Panc1 (cell line): Measurements from ENCODE around the gene SEPHS1. TPM values are rescaled to one million over a fixed set of nuclear protein-coding genes. Genes with fewer than 3 reads are reported as not detected.

ENCODE experiments used
- ATAC-seq: fragments of 200-7000 bp; cut with Tn5 transposase; 2 replicates; pipeline ENCODE4 v1.9.1; 2020; ENCODE audit warnings: mild to moderate bottlenecking, moderate library complexity
- BruUV-seq: library from RNA; stranded (reverse); fragments of 400-500 nt; replicated peaks from 2 replicates; lab custom pipeline; 2021; lab: Mats Ljungman, UMichigan
- CTCF ChIA-PET: fragments of 300-600 bp; sonication (Branson Sonifier 250); formaldehyde crosslinking; loops from one replicate; lab custom pipeline; 2022; ENCODE audit warnings: antibody characterized with exemption; lab: Charles Lee
- POLR2A ChIA-PET: fragments of 300-600 bp; sonication (Branson Sonifier 250); formaldehyde crosslinking; loops from one replicate; lab custom pipeline; 2022; ENCODE audit warnings: antibody characterized with exemption; lab: Charles Lee
- DNase-seq: peaks from one replicate; pipeline ENCODE4 v3.0.0-alpha.2; 2010; ENCODE audit warnings: low read depth, low spot score
- H3K27ac ChIP-seq: 2 replicates; pipeline ENCODE4 v1.5.1; 2011; ENCODE audit warnings: mild to moderate bottlenecking, low read length, inconsistent platforms
- H3K27me3 ChIP-seq: fragments of 200-500 bp; sonication (Bioruptor generic); 2 replicates; pipeline ENCODE4 v1.6.0; 2014; ENCODE audit warnings: low read length, inconsistent platforms; ENCODE audit not compliant: control insufficient read depth, insufficient read depth
- H3K36me3 ChIP-seq: fragments of 200-500 bp; sonication (Bioruptor generic); 2 replicates; pipeline ENCODE4 v1.5.1; 2014; ENCODE audit warnings: inconsistent platforms, mild to moderate bottlenecking, low read length, moderate library complexity; ENCODE audit not compliant: control insufficient read depth, insufficient read depth
- H3K4me1 ChIP-seq: 2 replicates; pipeline ENCODE4 v1.5.1; 2011; ENCODE audit warnings: inconsistent platforms, mild to moderate bottlenecking, low read length, moderate library complexity; ENCODE audit not compliant: control insufficient read depth, insufficient read depth
- H3K4me3 ChIP-seq, 2 experiments: 2 replicates each; pipeline ENCODE4 v1.5.1; 2011 to 2012; ENCODE audit warnings: low read depth in 2 of 2, low read length in 2 of 2, mild to moderate bottlenecking in 2 of 2, inconsistent platforms in 1 of 2, moderate library complexity in 1 of 2
- H3K9me3 ChIP-seq: fragments of 200-500 bp; sonication (Bioruptor generic); 2 replicates; pipeline ENCODE4 v1.5.1; 2014; ENCODE audit warnings: low read depth, mild to moderate bottlenecking, inconsistent platforms, low read length, moderate library complexity; ENCODE audit not compliant: control insufficient read depth, insufficient read depth
- POLR2AphosphoS5 ChIP-seq: IDR thresholded peaks from 2 replicates; pipeline ENCODE4 v1.6.1; 2012; ENCODE audit warnings: mild to moderate bottlenecking, low read depth, low read length, moderate library complexity
- REST ChIP-seq, 2 experiments: IDR thresholded peaks; 2 replicates each; pipeline ENCODE4 v1.6.1; 2011 to 2012; ENCODE audit warnings: low read depth in 2 of 2, control low read depth in 1 of 2, low read length in 1 of 2, mild to moderate bottlenecking in 1 of 2, moderate library complexity in 1 of 2; ENCODE audit not compliant: insufficient read depth in 1 of 2
- SIN3A ChIP-seq: IDR thresholded peaks from 2 replicates; pipeline ENCODE4 v1.6.1; 2012; ENCODE audit warnings: low read depth, mild to moderate bottlenecking, low read length, moderate library complexity, borderline replicate concordance; ENCODE audit not compliant: insufficient read depth
- TCF7L2 ChIP-seq: IDR thresholded peaks from 2 replicates; pipeline ENCODE4 v1.6.1; 2011; ENCODE audit warnings: mild to moderate bottlenecking, low read depth, low read length, inconsistent platforms
- in situ Hi-C: cut with HindIII; loops from 2 replicates; pipeline ENCODE4 v1.10.0; 2016; ENCODE audit warnings: low sequenced_read_pairs, low pct_unique_long_range_greater_than_20kb
- intact Hi-C: fragments of 100-400 bp; cut with micrococcal nuclease; formaldehyde crosslinking; loops from one replicate; pipeline ENCODE4 v1.10.0; 2022; ENCODE audit not compliant: unreplicated experiment
- total RNA-seq: library from RNA; stranded (reverse); gene quantifications from one replicate; pipeline ENCODE4 v1.2.1, GENCODE V29; 2021; ENCODE audit not compliant: unreplicated experiment
- TF ChIP-seq, protein P1 (sequence below): fragments of 450-650 bp; IDR thresholded peaks from 2 replicates; pipeline ENCODE4 v1.5.1; 2017; ENCODE audit warnings: mild to moderate bottlenecking

SEPHS1 gene
- total RNA-seq, 1 experiment from 2014 or later: 47.1 TPM

- no peak overlapping the region for H3K4me3 ChIP-seq
- ChIA-PET CTCF (no interaction called here), POLR2A (no interaction called here)
- ATAC-seq: no peak
- no TSS peak for BruUV-seq
- H3K9me3 ChIP-seq: no peaks in the 10 kb centered on the region
- in situ Hi-C loops (no loop called here), intact Hi-C loops (no loop called here)
- H3K36me3 ChIP-seq: no peaks in the 10 kb centered on the region; the same call in 1 of the 2 replicates
- no peak for TF ChIP-seq TCF7L2
- TF ChIP-seq REST (IDR thresholded peaks at IDR 0.05; ENCODE audit: insufficient read depth in 1 of 2, low read depth in 2 of 2, low read length in 1 of 2): no peak
- TF ChIP-seq, protein P1, sequence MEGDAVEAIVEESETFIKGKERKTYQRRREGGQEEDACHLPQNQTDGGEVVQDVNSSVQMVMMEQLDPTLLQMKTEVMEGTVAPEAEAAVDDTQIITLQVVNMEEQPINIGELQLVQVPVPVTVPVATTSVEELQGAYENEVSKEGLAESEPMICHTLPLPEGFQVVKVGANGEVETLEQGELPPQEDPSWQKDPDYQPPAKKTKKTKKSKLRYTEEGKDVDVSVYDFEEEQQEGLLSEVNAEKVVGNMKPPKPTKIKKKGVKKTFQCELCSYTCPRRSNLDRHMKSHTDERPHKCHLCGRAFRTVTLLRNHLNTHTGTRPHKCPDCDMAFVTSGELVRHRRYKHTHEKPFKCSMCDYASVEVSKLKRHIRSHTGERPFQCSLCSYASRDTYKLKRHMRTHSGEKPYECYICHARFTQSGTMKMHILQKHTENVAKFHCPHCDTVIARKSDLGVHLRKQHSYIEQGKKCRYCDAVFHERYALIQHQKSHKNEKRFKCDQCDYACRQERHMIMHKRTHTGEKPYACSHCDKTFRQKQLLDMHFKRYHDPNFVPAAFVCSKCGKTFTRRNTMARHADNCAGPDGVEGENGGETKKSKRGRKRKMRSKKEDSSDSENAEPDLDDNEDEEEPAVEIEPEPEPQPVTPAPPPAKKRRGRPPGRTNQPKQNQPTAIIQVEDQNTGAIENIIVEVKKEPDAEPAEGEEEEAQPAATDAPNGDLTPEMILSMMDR: no peak
- TF ChIP-seq POLR2AphosphoS5: no peak
- TF ChIP-seq SIN3A: no peak
- no peak for DNase-seq
- no peak overlapping the region for H3K27ac ChIP-seq
- H3K27me3 ChIP-seq: no peaks in the 10 kb centered on the region
- no peaks in the 10 kb centered on the region for H3K4me1 ChIP-seq
These were observed 18.5 kb downstream of the SEPHS1 start for GRCh38 chr10:13329565-13329964.

DNA sequence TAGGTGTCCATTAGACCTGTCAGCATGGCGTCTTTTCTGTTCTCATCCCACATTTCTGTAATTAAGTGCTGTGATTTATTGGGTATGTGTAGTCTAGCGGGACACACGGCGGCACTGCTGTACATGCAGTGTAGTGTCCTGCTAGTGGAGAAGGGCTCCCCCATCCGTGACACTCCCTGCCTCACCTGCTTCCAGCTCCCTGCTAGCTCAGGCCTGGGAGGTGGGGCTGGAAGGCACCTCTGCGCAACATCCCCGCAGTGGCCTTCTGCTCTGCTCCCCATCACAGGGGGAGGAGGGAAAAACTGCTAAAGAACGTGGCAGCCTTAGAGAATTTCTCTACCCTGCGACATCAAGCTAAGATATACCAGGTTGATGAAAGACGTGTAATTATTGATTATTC is 19.5 kb downstream of the SEPHS1 start:
- Histone ChIP-seq H3K27me3 (no peaks in the 10 kb centered on the region), H3K27ac (no peak overlapping the region), H3K4me3 (no peak overlapping the region), H3K4me1 (no peaks in the 10 kb centered on the region), H3K9me3 (no peaks in the 10 kb centered on the region), H3K36me3 (no peaks in the 10 kb centered on the region; the same call in 1 of the 2 replicates)
- intact Hi-C loops (no loop called here), in situ Hi-C loops (no loop called here)
- POLR2A ChIA-PET: no interaction called here
- ATAC-seq: no peak
- CTCF ChIA-PET: no interaction called here
- DNase-seq: no peak
- BruUV-seq: no TSS peak
- TF ChIP-seq REST (IDR thresholded peaks at IDR 0.05; ENCODE audit: insufficient read depth in 1 of 2, low read depth in 2 of 2, low read length in 1 of 2): no peak
